HG03039 (cell line): ENCODE results near the gene B4GALNT4.
"Not testable (repeated sequence)": the region's sequence is repeated elsewhere in the genome, so short reads cannot be mapped to it uniquely, and the experiment has no call there.

Source experiments
- ATAC-seq: cut with Tn5 transposase; IDR thresholded peaks from one replicate; pipeline ENCODE4 v1.9.1; 2021; ENCODE audit warnings: mild to moderate bottlenecking, moderate library complexity; ENCODE audit not compliant: unreplicated experiment

Gene B4GALNT4

GRCh38 chr11:334264-334994 lies 34.9 kb upstream of the B4GALNT4 start:
- no peak for ATAC-seq

GRCh38 chr11:335779-336658 lies 33.3 kb upstream of the B4GALNT4 start:
- ATAC-seq, result no peak

- ATAC-seq, result no peak
Observed at GRCh38 chr11:336659-337198, 32.6 kb upstream of the B4GALNT4 start.

GRCh38 chr11:337711-338110 lies 31.6 kb upstream of the B4GALNT4 start:
- no peak for ATAC-seq

GRCh38 chr11:339963-340362 lies 29.3 kb upstream of the B4GALNT4 start:
- no peak for ATAC-seq

GRCh38 chr11:340539-341512 lies 28.5 kb upstream of the B4GALNT4 start:
- no peak for ATAC-seq

GRCh38 chr11:342328-342727 lies 27.0 kb upstream of the B4GALNT4 start:
- ATAC-seq, result no peak

GRCh38 chr11:344836-345578 lies 24.3 kb upstream of the B4GALNT4 start:
- ATAC-seq, result no peak

GRCh38 chr11:346529-346928 lies 22.8 kb upstream of the B4GALNT4 start:
- no peak for ATAC-seq

GRCh38 chr11:349270-349954 lies 19.9 kb upstream of the B4GALNT4 start:
- ATAC-seq, result not testable (repeated sequence)

- ATAC-seq, result not testable (repeated sequence)
Observed at GRCh38 chr11:350033-350722, 19.1 kb upstream of the B4GALNT4 start.

GRCh38 chr11:350723-351255 lies 18.5 kb upstream of the B4GALNT4 start:
- no peak for ATAC-seq

- ATAC-seq, result no peak
Observed at GRCh38 chr11:351411-351810, 17.9 kb upstream of the B4GALNT4 start.

GRCh38 chr11:352456-353031 lies 16.8 kb upstream of the B4GALNT4 start:
- no peak for ATAC-seq

- ATAC-seq, result no peak
Observed at GRCh38 chr11:353179-353873, 16.0 kb upstream of the B4GALNT4 start.

GRCh38 chr11:355581-356458 lies 13.5 kb upstream of the B4GALNT4 start:
- ATAC-seq, result no peak

GRCh38 chr11:356610-357009 lies 12.7 kb upstream of the B4GALNT4 start:
- no peak for ATAC-seq
